ENCODE results near the gene DHX35. TPM values are rescaled to one million over a fixed set of nuclear protein-coding genes. Genes with fewer than 3 reads are reported as not detected.

The DHX35 gene
- total and polyA plus RNA-seq, 2 donors from 2014 or later: 6.9 to 11.0 TPM

- Histone ChIP-seq H3K9ac (ENCODE audit: low read length in 3 of 3) (no peak overlapping the region), H3K4me1 (ENCODE audit: control insufficient read depth in 2 of 3, insufficient read depth in 2 of 3, low read depth in 1 of 3, low read length in 3 of 3) (no peaks in the 10 kb centered on the region), H3K27me3 (ENCODE audit: control insufficient read depth, insufficient read depth, low read length) (no peaks in the 10 kb centered on the region), H3K9me3 (ENCODE audit: control insufficient read depth in 2 of 3, insufficient read depth in 1 of 3, low read length in 3 of 3) (no peaks in the 10 kb centered on the region), H3K27ac (ENCODE audit: low read depth in 2 of 2, low read length in 2 of 2) (no peak overlapping the region), H3K36me3 (ENCODE audit: control insufficient read depth in 2 of 3, insufficient read depth in 3 of 3, low read length in 3 of 3) (no peaks in the 10 kb centered on the region), H3K4me3 (ENCODE audit: low read length in 3 of 3) (no peak overlapping the region)
- TF ChIP-seq, protein P1, sequence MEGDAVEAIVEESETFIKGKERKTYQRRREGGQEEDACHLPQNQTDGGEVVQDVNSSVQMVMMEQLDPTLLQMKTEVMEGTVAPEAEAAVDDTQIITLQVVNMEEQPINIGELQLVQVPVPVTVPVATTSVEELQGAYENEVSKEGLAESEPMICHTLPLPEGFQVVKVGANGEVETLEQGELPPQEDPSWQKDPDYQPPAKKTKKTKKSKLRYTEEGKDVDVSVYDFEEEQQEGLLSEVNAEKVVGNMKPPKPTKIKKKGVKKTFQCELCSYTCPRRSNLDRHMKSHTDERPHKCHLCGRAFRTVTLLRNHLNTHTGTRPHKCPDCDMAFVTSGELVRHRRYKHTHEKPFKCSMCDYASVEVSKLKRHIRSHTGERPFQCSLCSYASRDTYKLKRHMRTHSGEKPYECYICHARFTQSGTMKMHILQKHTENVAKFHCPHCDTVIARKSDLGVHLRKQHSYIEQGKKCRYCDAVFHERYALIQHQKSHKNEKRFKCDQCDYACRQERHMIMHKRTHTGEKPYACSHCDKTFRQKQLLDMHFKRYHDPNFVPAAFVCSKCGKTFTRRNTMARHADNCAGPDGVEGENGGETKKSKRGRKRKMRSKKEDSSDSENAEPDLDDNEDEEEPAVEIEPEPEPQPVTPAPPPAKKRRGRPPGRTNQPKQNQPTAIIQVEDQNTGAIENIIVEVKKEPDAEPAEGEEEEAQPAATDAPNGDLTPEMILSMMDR (IDR thresholded peaks at IDR 0.05; ENCODE audit: borderline replicate concordance, extremely low read depth, insufficient read depth): no peak
- no peak for DNase-seq
- intact Hi-C loops (cut with DNase I): no loop called here
- no peak for FAIRE-seq
These were observed 113.6 kb downstream of the DHX35 start for GRCh38 chr20:39075731-39076130.

DNA sequence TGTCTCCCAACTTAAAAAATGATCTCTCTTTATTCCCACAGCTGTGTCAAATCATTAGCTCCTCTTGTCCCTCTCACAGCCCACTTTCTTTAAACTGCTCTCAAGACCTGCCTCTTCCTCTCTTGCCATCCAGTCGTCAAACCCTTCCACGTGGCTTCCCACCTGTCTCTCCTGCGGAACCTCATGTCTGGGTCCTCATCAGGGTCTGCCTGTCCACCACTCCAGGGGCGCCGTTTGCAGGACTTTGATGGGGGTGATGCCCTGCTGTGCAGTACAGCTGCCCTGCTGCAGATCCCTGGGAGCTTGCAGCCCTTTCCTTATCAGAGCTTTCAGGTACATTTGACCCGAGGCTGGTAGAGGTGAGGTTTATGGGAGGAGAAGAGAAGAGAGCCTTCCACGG is 114.8 kb downstream of the DHX35 start:
- FAIRE-seq (no peak), DNase-seq (no peak)
- H3K9me3 ChIP-seq (ENCODE audit: control insufficient read depth in 2 of 3, insufficient read depth in 1 of 3, low read length in 3 of 3): no peaks in the 10 kb centered on the region
- TF ChIP-seq, protein P1 (IDR thresholded peaks at IDR 0.05; ENCODE audit: borderline replicate concordance, extremely low read depth, insufficient read depth): no peak
- H3K9ac ChIP-seq (ENCODE audit: low read length in 3 of 3): no peak overlapping the region
- intact Hi-C loops (cut with DNase I): no loop called here
- H3K27ac ChIP-seq (ENCODE audit: low read depth in 2 of 2, low read length in 2 of 2): no peak overlapping the region
- H3K4me1 ChIP-seq (ENCODE audit: control insufficient read depth in 2 of 3, insufficient read depth in 2 of 3, low read depth in 1 of 3, low read length in 3 of 3): no peaks in the 10 kb centered on the region
- H3K27me3 ChIP-seq (ENCODE audit: control insufficient read depth, insufficient read depth, low read length): no peaks in the 10 kb centered on the region
- H3K4me3 ChIP-seq (ENCODE audit: low read length in 3 of 3): no peak overlapping the region
- no peaks in the 10 kb centered on the region for H3K36me3 ChIP-seq (ENCODE audit: control insufficient read depth in 2 of 3, insufficient read depth in 3 of 3, low read length in 3 of 3)

DNA sequence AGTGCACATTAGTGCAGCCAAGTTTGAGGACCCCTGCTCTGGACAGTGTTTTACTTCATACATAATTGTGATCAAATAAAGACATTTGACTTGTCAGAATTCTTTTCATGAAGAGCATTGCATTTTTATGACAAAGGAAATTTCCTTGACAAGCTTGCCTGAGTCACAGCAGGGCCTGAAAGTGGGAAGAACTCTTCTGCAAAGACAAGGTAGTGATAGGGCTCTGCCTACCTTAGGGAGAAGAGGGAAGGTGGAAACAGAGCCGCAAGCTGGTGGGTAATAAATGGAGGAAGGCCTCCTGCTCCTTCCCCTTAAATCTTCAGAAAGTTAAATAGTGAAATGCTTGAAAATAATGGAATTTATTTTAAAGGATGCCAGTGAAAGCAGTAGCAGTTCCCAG is 118.2 kb downstream of the DHX35 start:
- H3K27me3 ChIP-seq (ENCODE audit: control insufficient read depth, insufficient read depth, low read length): no peaks in the 10 kb centered on the region
- no peaks in the 10 kb centered on the region for H3K36me3 ChIP-seq (ENCODE audit: control insufficient read depth in 2 of 3, insufficient read depth in 3 of 3, low read length in 3 of 3)
- H3K9me3 ChIP-seq (ENCODE audit: control insufficient read depth in 2 of 3, insufficient read depth in 1 of 3, low read length in 3 of 3): no peaks in the 10 kb centered on the region
- H3K9ac ChIP-seq (ENCODE audit: low read length in 3 of 3): no peak overlapping the region
- no peak for FAIRE-seq
- H3K4me1 ChIP-seq (ENCODE audit: control insufficient read depth in 2 of 3, insufficient read depth in 2 of 3, low read depth in 1 of 3, low read length in 3 of 3): no peaks in the 10 kb centered on the region
- no peak overlapping the region for H3K4me3 ChIP-seq (ENCODE audit: low read length in 3 of 3)
- no peak for DNase-seq
- TF ChIP-seq, protein P1 (IDR thresholded peaks at IDR 0.05; ENCODE audit: borderline replicate concordance, extremely low read depth, insufficient read depth): no peak
- no peak overlapping the region for H3K27ac ChIP-seq (ENCODE audit: low read depth in 2 of 2, low read length in 2 of 2)
- intact Hi-C loops (cut with DNase I): no loop called here

DNA sequence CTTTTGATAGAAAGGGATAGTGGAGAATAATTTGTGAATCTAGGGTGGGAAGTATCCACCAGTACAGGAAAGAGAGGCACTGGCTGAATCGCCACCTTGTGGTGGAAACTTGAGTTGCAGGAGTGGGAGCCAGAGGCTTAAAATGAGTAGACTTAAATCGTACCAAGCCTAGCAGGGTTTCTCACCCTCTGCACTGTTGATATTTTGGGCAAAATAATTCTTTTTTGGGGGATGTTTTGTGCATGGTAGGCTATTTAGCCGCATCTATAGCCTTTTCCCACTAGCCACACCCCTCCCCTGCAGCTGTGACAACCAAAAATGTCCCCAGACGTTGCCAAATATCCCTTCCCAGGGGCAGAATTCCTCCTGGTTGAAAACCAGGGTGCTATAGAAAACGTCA is 119.1 kb downstream of the DHX35 start:
- peak; percentile 74 to 87 (median 81) for DNase-seq
- H3K27me3 ChIP-seq (ENCODE audit: control insufficient read depth, insufficient read depth, low read length): no peaks in the 10 kb centered on the region
- no peaks in the 10 kb centered on the region for H3K9me3 ChIP-seq (ENCODE audit: control insufficient read depth in 2 of 3, insufficient read depth in 1 of 3, low read length in 3 of 3)
- H3K36me3 ChIP-seq (ENCODE audit: control insufficient read depth in 2 of 3, insufficient read depth in 3 of 3, low read length in 3 of 3): no peaks in the 10 kb centered on the region
- H3K27ac ChIP-seq (ENCODE audit: low read depth in 2 of 2, low read length in 2 of 2): no peak overlapping the region
- TF ChIP-seq, protein P1 (IDR thresholded peaks at IDR 0.05; ENCODE audit: borderline replicate concordance, extremely low read depth, insufficient read depth): peak; percentile 92
- intact Hi-C loops (cut with DNase I): no loop called here
- peak; percentile 47 for FAIRE-seq
- no peak overlapping the region for H3K9ac ChIP-seq (ENCODE audit: low read length in 3 of 3)
- H3K4me3 ChIP-seq (ENCODE audit: low read length in 3 of 3): no peak overlapping the region
- H3K4me1 ChIP-seq (ENCODE audit: control insufficient read depth in 2 of 3, insufficient read depth in 2 of 3, low read depth in 1 of 3, low read length in 3 of 3): no peaks in the 10 kb centered on the region

All from kidney (tissue), 14 donors.